GM21723 (cell line): ENCODE results near the gene KIAA0040.

Experiments used
- ATAC-seq: cut with Tn5 transposase; IDR thresholded peaks from one replicate; pipeline ENCODE4 v1.9.1; 2021; ENCODE audit warnings: mild to moderate bottlenecking, moderate library complexity; ENCODE audit not compliant: unreplicated experiment

Gene KIAA0040

DNA sequence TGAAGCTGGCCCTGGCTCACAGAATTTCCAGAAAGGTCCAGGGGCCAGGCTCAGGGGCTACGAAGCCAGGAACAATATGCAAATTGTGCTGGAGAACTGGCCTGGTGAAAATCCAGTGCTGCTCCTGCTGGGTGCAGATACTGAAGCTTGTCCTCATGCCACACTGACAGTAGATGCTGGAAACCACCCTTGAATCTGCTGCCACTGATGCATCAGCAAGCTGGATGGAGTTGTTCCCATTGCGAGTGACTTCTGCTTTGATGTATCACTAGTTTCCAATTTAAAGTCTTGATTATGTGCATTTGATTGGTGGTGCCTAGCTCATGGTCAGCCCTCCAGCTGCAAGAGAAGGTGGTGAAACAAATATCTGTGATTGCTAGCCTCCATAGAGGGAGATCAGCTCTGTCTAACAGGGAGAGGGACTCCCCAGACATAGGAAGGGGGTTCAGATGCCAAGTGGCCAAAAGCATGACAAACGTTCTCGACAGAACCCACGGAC, 11.0 kb upstream of the KIAA0040 start:
- ATAC-seq: no peak

- no peak for ATAC-seq
These were observed 8.3 kb upstream of the KIAA0040 start for GRCh38 chr1:175200678-175201521.

GRCh38 chr1:175198332-175198731, 5.8 kb upstream of the KIAA0040 start:
- ATAC-seq: no peak

DNA sequence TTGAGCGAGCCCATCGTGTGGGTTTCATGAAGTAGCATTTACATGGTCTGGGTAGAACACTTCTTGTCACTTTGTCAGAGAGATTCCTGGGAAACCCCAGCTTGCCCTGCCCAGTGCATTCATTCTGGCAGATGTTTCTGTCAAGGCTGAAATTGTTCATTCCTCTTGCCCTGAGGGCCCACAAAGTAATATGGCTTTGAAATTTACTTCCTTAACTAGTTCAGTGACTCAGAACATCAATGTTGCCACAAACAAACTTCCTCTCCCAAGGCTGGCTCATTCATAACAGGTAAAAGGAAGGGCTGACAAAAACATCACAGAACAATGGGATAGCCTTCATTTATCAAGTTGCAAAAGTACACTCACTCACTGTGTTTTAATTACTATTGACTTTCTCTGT, 5.0 kb upstream of the KIAA0040 start:
- no peak for ATAC-seq

- ATAC-seq: no peak
These were observed 3.2 kb upstream of the KIAA0040 start for GRCh38 chr1:175195798-175196197.

- no peak for ATAC-seq
These were observed 2.7 kb upstream of the KIAA0040 start for GRCh38 chr1:175195281-175195680.

DNA sequence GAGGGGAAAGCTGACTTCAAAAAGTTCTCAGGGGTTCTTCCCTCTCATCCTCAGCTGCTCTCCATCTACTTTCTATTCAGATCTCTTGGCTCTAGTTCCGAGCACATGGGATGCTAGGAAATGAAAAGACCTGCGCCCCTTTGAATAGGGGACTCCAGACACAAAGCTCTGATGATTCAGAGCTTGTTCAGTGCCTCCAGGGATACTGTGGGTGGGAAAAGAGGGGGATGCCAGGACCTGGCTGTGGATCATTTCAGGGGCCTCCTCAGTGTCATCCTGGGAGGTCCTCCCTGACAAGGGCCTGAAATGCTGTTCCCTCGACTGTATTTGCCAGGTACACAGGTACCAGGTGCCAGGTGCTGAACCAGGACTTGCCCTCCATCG, 943 bp upstream of the KIAA0040 start:
- ATAC-seq: no peak

DNA sequence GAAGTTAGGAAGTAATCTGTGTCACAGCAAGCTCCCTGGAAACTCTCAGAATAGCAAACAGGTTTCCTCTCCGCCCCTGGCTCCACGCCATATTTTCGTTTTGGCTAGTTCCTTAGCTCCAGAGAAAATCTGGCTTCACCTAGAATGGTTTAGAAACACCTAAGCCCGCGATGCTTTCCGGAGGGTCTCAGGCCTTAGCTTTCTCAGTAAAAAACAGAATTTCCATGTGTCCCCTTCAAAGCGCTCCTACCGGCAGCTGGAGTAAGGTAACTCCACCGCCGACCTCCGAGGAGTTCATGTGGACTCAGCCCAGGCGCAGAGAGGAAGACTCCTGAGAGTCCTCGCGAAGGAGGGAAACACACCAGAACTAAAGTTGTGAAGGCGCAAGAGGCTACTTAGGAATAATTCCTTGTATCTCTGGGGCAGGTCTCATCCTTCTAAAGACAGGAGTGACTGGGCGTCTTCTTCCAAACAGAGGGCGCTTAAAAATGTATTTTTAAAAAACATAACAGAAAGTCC, 406 bp downstream of the KIAA0040 start:
- no peak for ATAC-seq

- ATAC-seq: peak; percentile 22
These were observed 917 bp downstream of the KIAA0040 start for GRCh38 chr1:175191659-175192058.

DNA sequence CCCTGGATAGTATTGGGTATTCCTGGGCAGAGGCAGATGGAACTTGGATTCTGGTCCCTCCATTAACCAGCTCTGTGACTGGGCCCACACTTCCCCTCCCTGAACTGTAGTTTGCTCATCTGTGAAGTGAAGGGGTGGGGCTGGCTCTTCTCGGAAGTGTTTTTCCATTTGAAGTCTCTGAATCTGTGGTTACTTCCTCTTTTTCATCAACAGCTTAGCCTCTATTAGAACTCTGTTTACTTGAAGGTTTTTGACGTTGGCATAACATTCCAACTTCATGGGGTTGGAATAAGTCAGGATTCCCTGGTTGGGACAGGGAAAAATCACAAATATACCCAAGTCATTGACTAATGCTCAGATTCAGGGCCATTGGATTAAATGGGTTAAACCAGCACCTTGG, 3.6 kb downstream of the KIAA0040 start:
- ATAC-seq: peak; percentile 62

DNA sequence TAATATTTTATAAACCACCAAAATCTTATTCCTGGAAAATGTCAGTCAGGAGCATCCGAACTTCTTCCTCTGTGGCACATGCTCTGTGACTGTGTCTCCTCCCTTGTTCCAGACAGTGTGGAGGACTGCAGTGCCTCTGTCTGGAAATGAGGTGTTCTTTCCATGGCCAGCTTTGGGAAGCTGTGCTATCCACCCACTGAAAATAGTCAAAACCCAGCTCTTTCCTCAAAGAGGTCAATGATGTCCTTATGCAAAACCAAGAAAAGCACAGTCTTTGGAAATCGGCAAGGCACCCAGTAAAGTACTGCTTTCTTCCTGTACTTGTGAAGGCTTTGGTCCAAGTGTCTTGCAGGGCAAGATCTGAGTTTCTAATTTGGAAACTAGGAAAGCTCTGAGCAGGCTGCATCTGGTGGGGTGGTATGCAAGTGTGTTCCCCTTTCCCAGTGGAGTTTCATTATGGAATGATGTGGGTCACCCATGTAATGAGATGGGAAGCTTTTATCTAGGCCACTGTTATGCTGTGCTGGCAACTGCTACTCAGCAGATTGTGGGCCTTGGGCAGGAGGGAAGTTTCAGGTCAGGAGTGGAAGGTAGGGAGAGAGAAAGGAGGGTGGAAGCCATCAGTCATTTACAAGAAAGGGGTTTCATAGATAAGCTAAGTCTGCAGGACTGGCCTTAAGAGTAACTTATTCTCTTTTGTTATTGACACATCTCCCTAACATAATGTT, 6.0 kb downstream of the KIAA0040 start:
- ATAC-seq: no peak

DNA sequence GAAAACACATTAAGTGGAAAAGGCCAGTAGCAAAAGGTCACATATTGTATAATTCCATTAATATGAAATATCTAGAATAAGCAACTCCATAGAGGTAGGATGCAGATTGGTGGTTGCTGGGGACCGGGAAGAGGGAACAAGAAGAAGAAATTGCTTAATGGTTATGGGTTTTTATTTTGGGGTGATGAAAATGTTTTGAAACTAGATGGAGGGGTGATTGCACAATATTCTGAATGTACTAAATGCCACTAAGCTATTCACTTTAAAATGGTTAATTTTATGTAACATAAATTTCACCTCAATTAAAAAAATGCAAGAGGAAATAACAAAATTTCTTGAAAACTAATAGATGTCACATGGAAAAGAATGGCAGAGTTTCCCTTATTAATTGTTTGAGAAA, 6.7 kb downstream of the KIAA0040 start:
- ATAC-seq: no peak

GRCh38 chr1:175183586-175183985, 9.0 kb downstream of the KIAA0040 start:
- ATAC-seq: no peak

- no peak for ATAC-seq
These were observed 10.3 kb downstream of the KIAA0040 start for GRCh38 chr1:175182201-175182746.

DNA sequence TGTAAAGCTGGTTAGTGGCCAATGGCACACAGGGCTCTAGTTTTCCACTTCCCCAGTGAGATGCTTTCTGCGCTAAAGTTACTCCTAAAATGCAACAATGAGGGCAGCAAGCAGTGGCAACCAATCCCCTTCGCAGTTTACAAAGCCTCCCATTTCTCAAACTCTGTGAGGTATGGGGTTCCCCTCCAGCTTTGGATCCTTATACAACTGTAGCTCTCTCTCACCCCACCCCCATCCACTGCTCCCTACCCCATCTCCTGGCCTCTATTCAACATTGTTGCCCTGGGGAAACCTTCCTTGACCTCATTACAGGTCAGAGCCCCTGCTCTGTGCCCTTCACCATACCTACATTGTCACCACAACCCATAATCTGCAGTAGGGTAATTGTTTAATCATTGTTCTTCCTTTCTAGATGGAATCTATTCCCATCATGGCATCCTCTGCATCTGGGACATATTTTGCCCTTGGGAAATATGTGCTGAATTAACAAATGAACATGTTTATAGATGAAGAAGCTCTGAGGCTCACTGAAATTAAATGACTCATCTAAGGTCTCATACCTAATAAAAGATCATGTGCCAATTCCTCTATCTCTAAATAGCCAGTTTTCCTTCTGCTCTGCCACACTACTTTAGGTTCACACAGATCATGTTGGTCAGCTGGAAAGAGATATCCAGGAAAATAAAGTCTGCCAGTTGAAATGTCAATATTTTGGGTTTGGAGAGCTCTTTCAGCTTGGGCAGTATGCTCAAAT, 12.6 kb downstream of the KIAA0040 start:
- no peak for ATAC-seq

DNA sequence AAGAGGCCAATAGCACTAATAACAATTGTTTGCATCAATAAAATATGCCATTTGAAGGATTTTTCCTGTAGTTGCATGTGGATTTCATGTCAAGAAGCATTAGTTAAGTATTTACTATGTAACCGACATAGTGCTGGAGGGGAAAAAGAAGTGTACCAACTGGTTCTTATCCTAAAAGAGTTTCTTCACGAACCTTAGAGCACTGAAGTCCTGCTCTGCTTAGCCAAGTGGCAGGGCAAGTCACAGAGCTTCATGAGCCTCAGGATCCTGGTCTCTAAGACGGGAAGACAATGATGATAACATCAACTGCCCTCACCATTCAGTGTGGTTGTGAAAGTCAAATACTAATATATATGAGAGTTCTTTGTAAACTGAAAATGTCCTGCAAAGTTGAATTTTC, 14.1 kb downstream of the KIAA0040 start:
- no peak for ATAC-seq

DNA sequence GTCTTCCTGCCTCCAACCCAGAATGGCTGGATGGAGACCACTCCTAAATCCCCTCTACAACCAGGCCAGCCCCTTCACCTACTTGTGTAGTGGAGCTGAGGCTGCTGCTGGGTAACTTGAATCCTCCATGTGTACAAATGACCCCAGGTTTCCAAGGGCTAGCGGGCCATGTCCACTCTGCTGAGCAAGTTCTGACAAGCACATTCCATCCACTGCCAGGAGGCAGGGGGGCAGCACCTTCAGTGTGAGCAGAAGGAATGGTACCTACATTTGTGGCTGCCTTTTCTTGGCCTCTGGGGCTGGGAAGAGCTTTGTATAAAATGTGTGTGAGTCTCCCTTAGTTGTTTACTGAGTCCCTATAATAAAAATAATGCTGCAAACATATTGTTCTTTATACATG, 14.5 kb downstream of the KIAA0040 start:
- ATAC-seq: no peak

GRCh38 chr1:175176246-175176645, 16.3 kb downstream of the KIAA0040 start:
- no peak for ATAC-seq

GRCh38 chr1:175174309-175175102, 18.1 kb downstream of the KIAA0040 start:
- ATAC-seq: peak; percentile 86

DNA sequence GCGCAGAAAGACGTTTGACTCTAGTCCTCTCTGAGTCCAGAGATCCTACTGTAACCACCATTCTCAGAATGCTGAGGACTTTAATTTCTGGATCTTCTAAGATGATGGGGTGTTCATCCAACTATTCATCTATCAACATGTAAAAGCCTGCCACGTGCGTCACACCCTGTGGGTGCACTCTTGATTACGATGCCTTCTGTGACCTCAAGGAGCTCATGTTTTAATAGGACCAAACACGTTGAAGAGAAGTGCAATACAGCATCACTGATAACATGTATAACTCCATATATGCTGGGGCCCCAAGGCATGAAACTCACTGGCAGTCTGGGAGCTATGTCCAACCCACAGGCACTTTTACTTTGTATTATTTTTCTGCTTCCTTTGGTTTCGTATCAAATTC, 19.0 kb downstream of the KIAA0040 start:
- no peak for ATAC-seq
